CD4-positive, alpha-beta T cell treated with Interleukin-2 at 100 ng/mL for 4 hours (primary cell): ENCODE measurements around the gene SH2D6.
A peak's percentile ranks its signal among the peaks of the same experiment; 100 is the strongest.
"Not testable (repeated sequence)": the region's sequence is repeated elsewhere in the genome, so short reads cannot be mapped to it uniquely, and the experiment has no call there.

Source experiments
- DNase-seq: peaks from one replicate; pipeline ENCODE4 v3.0.0-alpha.2; 2020; ENCODE audit warnings: low spot score

The SH2D6 gene

DNA sequence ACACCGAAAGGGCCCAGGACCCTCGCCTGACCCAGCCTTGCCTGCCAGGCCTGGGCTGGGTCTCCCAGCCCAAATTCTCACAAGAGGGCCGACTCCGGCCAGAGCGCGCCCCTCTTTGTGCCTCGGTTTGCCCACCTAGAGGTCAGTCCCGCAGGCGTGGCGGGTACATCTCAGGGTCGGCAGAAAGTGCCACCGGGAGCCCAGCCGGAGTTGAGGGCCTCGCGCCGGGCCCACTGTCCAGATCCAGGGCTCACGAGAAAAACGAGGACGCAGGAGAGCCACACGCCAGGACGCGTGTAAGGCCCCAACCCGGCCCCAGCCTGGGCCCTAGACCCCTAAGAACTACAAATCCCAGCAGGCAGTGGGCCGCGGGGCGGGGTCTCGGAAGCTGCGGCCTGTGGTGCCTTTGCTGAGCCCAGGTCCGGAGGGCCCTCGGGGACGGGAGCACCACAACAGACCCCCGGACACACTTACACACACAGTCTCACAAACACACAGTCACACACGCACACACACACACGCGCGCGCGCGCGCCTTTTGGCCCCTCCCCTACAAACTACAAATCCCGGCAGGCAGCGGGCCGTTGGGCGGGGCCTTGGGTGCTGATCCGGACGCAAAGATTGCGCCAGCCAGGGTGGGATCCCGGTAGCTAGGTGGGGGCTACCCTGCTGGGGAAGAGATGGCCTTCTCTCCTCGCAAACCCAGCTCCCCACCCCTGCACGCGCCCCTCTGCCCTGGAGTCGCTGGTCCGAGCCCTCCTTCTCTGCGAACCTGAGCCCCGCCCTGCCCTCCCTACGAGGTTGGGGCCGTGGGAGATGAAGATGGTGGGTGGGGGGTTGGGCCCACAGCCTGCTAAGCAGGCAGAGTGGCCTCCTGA, at the start of gene SH2D6:
Gene SH2D6, plus strand, starts transcription at position 583 of the 877 bp plus-strand sequence. CDS start 10,752 bp downstream, outside the sequence.
- DNase-seq = peak; percentile 83

DNA sequence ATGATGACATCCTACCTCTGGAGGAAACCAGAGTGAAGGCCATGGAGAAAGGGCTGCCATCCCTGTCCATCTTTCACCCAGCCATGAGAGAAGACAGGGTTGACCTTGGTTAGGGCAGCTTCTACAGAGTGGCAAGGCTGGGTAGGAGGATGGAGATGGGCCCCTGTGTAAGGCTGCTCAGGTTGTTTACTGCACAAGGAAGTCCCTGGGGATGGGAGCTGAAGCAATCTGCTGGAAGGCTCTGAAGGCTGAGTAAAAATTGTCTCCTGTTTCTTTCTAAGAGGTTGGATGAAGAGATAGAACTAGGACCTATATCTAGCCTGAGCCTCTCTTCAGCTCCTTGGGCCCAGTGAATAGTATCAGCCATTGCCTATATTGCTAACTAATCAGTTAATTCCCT, 49.6 kb upstream of the SH2D6 start:
- DNase-seq = no peak

DNA sequence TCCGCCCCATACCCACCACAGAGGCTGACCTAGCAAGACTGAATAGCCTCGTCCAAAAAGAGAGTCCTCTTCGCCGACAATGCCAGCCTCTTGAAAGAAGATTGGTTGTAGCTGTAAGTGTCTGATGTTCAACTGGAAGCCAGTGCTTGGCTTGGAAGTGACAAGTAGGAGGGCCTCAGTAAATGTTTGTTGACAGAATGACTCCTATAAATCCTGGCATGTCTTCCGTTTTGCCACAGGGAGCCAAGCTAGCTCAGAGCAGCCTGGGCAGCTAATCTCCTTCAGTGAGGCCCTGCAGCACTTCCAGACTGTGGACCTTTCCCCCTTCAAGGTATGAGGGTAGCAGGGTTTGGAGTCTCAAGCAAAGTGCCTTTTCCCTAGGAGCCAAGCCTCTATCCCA, 49.0 kb upstream of the SH2D6 start:
- no peak for DNase-seq

DNA sequence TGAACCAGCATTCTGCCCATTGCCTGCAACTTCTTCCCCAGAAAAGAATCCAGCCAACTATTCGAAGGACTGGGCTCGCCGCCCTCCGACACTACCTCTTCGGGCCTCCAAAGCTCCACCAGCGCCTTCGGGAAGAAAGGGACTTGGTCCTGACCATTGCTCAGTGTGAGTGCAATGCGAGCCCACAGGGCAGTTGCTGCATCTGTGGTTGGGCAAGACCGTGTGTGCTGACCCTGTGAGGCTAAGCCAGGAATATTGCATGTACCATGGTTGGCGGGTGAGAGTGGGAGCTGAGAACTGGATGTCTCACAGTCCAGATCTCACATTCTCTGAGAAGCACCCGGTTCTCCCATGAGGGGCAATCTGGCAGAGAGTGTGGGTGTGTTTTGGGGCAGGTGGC, 47.5 kb upstream of the SH2D6 start:
- DNase-seq = no peak

DNA sequence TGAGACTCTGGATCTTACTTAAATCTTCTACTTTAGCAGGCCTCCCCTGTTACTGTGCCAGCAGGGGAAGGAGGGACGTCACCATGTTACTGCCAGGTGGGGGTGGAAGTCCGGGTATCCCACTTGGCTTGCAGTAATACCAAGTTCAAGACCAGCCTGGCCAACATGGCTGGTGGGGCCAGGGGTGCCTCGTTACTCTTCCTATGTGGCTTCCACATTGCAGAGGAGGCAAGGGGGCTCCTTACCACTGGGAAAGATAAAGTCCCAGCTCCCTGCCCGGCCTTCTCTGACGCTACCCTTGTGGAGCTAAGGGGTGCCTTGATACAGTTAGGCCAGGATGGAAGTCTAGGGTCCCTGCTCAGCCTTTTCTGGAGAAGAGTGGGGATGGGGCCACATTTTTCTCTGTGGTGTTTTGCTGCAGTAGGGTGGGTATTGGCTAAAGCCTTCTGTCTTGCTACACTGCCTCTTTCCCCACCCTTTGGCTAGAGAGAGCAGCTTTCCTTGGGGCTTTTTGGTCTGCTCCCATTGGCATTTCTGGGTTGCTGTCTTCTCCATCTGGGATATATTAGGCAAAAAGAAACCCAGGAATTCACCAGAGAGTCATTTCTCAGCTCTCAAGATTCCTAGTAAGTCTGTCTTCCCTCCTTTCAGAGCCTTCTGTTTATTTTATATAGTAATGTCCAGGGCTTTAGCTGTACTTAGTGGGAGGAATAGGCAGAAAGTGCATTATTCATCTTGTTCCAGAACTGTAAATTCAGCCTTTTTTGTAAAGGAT, 42.0 kb upstream of the SH2D6 start:
- no peak for DNase-seq

DNA sequence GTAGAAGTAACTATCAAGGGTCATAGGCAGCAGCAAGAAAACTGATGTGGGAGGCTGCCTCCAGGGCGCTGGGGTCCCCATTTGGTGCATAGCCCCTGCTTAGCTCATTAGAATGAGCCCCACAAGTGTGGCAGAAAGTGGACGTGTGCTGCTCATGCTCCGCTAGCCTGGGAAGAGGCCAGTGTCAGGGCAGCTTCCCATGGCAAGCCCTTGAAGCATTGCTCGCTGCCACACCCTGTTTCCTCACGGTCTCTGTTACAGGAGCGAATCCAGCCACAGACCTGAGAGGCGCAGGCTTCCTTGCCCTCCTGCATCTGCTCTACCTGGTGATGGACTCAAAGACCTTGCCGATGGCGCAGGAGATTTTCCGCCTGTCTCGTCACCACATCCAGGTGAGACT, 41.4 kb upstream of the SH2D6 start:
- no peak for DNase-seq

DNA sequence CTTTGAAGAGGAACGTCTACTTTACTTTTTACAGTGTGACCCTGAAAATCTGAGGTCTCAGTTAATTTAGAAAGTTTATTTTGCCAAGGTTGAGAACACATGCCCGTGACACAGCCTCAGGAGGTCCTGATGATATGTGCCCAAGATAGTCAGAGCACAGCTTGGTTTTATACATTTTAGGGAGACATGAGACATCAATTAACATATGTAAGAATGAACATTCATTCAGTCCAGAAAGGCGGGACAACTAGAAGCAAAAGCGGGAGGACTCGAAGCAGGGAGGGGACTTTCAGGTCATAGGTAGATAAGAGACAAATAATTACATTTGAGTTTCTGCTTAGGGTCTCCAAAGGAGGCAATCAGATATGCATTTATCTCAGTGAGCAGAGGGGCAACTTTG, 40.3 kb upstream of the SH2D6 start:
- no peak for DNase-seq

DNA sequence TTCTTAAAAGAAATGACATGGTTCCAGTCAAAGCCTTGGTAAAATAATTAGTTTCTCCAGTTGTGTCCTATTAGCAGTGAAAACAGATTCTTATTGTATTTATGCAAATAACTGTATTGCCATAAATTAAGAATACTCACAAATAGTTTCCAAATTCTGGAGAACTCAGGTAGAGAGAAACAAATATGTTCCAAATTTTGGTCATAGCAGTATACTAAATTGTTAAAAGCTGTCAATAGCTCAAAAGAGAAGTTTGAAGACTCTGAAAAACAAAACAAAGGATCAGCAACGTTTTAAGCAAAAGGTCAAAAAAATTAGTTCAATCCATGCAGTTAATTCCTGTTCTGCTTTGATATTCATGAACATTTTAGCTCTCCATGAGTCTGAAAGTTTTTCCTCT, 38.5 kb upstream of the SH2D6 start:
- no peak for DNase-seq

DNA sequence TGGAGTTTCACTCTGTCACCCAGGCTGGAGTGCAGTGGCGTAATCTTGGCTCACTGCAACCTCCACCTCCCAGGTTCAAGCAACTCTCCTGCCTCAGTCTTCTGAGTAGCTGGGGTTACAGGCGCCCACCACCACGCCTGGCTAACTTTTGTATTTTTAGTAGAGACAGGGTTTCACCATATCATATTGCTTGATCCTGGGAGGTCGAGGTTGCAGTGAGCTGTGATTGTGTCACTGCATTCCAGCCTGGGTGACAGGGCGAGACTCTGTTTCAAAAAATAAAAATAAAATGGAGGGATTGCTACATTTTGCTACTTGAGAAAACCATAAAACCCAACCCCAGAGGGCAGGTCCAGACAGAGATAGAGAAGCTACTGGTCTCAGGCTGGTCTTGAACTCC, 35.4 kb upstream of the SH2D6 start:
- DNase-seq = not testable (repeated sequence)

DNA sequence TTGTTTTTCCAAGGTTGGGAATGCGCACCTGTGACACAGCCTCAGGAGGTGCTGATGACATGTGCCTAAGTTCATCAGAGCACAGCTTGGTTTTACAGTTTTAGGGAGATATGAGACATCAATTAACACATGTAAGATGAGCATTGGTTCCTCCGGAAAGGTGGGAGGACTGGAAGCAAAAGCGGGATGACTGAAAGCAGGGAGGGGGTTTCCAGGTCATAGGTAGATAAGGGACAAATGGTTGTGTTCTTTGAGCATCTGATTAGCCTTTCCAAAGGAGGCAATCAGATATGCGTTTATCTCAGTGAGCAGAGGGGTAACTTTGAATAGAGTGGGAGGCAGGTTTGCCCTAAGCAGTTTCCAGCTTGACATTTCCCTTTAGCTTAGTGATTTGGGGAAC, 34.7 kb upstream of the SH2D6 start:
- no peak for DNase-seq

DNA sequence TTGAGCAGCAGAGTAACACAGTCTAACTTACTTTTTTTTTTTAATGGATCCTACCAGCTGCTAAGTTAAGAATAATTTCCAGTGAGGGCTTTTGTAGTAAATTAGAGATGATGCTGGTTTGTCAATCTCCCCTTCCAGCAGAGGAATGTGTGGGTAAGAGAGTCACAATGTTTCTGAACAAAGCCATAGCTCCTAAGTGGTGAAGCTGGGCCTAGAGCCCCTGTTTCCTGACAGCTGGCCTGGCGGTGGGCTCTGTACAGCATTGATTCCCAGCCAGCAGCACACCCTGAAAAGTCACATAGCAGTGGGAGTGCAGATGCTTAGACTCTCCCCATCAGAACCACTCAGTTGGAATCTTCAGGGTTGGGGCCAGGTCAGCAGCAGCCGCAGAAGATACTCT, 32.8 kb upstream of the SH2D6 start:
- DNase-seq = no peak

DNA sequence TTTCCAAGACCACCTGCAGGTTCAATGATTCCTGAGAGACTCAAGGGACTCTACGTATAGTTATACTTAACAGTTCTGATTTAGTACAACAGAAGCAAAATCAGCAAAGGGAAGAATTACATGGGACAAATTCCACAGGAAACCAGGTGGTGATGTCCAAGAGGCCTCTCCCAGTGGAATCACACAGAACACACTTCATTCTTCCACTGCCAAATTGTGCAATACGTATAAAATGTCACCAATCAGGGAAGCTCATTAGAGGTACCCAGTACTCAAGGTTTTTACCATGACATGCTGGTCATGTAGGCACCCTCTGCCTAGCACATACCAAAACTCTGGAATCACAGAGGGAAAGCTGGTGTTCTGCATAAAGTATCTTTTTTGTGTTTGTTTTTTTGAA, 30.8 kb upstream of the SH2D6 start:
- no peak for DNase-seq

DNA sequence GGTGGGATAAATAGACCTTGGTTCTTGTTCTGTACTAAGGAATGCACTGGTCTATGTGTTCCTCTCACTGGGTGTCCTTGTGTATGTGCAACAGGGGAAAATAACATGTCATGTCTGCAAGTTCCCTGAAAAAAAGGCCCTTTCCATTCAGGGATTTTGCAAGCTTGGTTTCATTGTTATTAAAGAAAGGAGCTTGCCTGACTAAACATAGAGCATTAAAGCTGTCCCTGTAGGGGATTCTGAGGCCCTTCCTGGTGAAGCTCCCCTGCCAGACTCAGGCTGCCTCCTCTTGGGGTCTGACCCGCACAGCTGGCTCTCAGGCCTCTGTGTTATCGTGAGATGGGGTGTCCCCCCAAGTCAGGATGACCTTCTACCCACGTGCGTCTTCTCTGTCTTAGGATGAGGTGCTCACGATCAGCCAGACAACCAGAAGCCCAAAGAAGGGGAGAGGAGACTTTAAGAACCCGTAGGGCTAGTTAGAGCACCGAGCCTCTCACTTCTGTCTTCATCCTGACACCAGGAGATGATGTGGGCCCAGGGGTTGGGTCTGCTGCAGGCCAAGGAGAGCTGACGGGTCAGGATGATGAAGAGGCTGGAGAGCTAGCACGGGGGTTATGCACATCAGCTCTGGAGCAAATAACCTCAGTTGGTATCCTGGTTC, 29.5 kb upstream of the SH2D6 start:
- no peak for DNase-seq

DNA sequence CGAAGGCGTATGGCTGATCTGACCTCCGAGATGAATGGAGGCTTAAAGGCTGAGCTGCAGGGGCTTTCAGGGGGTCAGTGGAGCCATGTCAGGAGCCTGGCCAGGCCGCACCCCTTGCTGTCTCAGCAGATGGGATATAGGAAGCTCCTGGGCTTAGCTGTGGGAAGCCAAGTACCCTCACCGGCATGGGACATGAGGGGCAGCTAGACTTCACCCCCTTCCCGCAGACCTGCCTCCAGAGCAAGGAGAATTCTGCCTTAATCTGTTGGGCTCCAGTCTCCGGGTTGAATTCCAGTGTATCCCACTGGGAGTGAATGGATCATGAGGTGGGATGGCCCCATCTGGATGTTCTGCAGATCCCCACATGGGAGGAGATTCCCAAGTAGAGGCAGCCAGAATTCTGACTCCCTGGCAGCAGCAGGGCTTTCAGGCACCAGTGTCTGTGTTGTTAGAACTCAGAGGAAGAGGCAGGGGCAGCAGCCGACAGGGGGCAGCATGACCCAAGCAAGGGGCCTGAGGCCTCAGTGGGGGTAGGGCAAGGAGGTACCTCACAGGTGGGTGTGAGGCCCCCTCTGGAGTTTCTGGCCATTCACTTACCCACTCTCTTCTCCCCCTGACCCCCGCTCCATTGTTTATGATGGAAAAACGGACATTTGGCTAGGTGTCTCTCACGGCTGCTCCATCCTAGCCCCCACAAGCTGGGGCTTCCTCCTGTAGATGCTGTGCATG, 27.4 kb upstream of the SH2D6 start:
- peak; percentile 72 for DNase-seq

DNA sequence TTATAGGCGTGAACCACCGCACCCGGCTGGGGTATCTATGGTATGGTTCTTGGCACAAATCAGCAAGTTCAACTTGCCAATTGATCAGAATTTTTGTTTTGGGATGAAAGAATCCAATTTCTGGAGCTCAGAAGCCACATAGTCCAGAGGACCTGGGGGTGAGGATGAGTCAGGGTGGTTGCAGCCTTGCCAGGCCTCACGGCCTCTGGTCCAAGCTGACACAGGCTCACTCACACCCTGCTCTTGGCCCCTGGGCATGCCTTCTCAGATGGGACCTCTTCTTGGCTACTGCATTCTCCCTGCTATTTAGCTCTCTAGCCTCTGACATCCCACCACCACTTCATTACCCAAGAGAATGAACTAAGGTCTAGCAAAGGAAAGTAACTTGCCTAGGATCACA, 24.7 kb upstream of the SH2D6 start:
- no peak for DNase-seq

DNA sequence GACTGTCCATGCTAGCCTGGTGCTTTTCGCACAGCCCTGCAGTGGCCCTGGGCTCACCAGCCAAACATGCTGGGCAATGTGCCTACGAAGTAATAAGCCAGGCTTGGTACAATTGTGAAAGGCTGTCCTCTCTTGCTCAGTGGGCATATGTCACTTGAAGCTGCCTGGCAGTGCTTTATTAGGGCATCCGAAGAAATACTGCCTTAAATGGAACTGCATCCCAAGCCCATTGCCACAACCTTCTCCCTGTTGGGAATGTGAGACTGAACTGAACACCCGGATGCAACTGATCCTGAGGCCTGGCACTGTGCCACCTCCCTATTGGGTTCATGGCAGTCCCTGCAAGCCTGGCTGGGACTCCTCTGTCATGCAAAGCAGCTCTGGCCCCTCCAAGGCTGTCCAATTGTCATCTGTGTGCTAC, 24.2 kb upstream of the SH2D6 start:
- DNase-seq = no peak

DNA sequence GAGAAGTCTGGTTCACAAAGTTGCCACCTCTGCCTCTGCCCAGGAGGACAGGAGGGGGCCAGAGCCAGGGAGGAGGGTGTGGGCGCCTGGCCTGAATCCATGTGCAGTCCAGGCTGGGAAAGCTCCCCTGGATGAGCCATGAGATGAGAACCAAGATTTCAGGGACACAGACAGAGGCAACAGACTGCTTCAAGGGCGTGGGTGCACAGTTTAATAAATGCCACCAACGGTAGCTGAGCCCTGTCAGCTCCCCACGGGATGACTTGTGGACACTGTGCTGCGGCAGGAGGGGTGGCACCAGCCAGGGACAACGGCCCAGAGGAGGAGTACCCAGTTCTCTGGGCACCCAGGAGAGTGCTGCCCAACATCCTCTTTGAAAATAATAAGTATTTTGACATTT, 23.5 kb upstream of the SH2D6 start:
- DNase-seq = no peak

DNA sequence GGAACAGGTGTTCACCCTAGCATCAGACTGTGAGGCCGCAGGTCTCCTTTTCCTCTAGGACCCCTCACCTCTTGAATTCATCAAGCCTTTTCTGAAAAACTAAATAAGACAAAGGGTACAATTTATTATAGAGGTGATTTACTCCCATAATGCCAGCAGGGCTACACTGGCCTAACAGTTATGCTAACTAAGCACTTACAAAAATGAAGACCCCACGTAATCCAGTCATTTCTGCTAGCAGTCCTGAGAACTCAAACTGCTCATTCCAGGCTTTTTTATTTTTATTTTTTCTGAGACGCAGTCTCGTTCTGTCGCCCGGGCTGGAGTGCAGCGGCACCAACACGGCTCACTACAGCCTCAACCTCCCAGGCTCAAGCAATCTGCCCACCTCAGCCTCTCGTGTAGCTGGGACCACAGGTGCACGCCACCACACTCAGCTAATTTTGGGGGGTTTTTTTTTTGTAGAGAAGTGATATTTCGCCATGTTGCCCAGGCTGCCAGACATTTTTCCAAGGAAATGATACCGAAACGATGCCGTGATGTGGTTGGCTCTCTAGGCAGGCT, 22.5 kb upstream of the SH2D6 start:
- no peak for DNase-seq

DNA sequence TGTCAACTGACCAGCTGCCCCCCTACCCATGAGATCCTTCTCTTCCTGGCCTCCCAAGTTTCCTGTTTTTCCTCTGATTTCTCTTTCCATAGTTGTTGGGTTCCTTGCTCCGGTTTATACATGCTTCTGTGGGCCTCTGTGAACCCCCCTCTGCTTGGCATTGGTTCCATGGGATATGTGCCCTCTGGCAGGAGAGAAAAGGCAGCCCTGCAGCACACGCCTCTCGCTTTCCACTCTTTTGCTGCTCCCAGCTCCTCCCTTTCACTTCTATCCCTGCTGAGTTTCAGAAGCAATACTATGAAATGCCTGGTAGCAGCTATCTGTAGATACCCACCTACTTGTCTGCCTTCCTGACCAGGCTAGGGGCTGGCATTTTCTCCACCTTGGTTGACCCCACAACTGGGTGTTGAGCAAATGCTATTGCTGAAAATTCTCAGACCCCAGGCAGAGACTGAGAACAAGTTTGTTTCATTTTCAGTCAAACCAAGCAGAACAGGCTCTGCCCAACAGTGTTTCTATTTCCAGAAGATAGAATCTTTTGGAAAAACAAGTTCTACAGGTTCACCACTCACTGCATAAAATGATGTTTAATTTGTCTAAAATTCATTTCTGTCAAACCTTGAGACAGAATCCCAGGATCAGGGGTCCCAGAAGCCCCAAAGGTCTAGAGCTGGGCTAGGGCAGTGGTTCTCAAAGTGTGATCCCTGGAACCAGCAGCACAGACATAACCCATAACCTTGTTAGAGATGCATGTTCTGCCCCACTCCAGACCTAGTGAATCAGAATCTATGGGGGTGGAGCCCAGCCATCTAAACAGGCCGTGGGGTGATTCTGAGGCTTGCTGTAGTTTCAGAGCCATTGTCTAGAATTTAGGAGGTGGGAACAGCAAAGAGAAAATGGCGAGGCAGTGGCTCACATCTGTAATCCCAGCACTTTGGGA, 21.7 kb upstream of the SH2D6 start:
- DNase-seq = no peak

DNA sequence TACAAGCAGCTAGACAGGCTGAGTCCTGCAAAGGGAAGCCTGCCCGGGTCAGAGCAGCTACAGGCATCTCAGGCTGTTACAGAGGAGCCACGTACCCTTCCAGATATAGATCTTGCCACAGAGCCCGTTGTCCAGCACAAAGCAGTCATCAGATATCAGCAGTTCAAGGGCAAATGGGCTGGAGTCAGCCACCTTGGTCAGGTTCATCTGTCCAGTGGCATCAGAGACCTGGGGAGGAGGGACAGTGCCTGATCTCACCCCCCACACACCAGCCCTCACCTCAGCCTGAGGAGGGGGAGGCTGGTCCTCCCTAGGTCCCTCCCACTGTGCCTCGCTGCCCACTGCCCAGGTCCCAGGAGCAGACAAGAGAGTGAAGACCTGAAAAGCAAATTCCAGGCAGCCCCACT, 20.6 kb upstream of the SH2D6 start:
- DNase-seq = no peak
